Measurements from ENCODE around the gene S100A9. TPM values are rescaled to one million over a fixed set of nuclear protein-coding genes. Genes with fewer than 3 reads are reported as not detected.

Gene S100A9
- total RNA-seq, 2 experiments from 2014 or later = 4.5 to 4.8 TPM

- POLR2A ChIA-PET = no interaction called here
- no peaks in the 10 kb centered on the region for H3K9me3 Mint-ChIP-seq
- ATAC-seq (ENCODE audit: low read depth) = no peak
Observed at GRCh38 chr1:153372571-153372970, 14.9 kb downstream of the S100A9 start.

GRCh38 chr1:153374071-153374470, 16.4 kb downstream of the S100A9 start:
- no peak for ATAC-seq (ENCODE audit: low read depth)
- H3K4me1 Mint-ChIP-seq = no peaks in the 10 kb centered on the region
- no peak for DNase-seq
- no peak overlapping the region for H3K4me3 Mint-ChIP-seq
- H3K36me3 Mint-ChIP-seq = no peaks in the 10 kb centered on the region
- no peak overlapping the region for H3K27ac Mint-ChIP-seq
- H3K9me3 Mint-ChIP-seq = no peaks in the 10 kb centered on the region
- peaks cover 23% of the 10 kb centered on the region for H3K27me3 Mint-ChIP-seq
- POLR2A ChIA-PET = no interaction called here

More at GRCh38 chr1:153372571-153372970, 14.9 kb downstream of the S100A9 start:
- no peak for DNase-seq
- Mint-ChIP-seq H3K27me3 (peaks cover 16% of the 10 kb centered on the region), H3K4me3 (no peak overlapping the region), H3K27ac (no peak overlapping the region), H3K4me1 (no peaks in the 10 kb centered on the region), H3K36me3 (no peaks in the 10 kb centered on the region)

GRCh38 chr1:153375511-153375910, 17.9 kb downstream of the S100A9 start, which contains the start of gene S100A12:
S100A12 (minus strand) TSS chr1:153375621; CDS start chr1:153374592, 1,029 bp downstream.
- Mint-ChIP-seq H3K9me3 (peaks cover 2% of the 10 kb centered on the region), H3K27me3 (peaks cover 25% of the 10 kb centered on the region), H3K36me3 (no peaks in the 10 kb centered on the region), H3K27ac (no peak within 1 kb of the TSS), H3K4me3 (no peak within 1 kb of the TSS), H3K4me1 (no peaks in the 10 kb centered on the region)
- POLR2A ChIA-PET = no interaction called here
- ATAC-seq (ENCODE audit: low read depth) = no peak
- no peak for DNase-seq

- DNase-seq (no peak), ATAC-seq (ENCODE audit: low read depth) (no peak)
- Mint-ChIP-seq H3K27ac (no peak overlapping the region), H3K27me3 (peaks cover 31% of the 10 kb centered on the region), H3K4me1 (no peaks in the 10 kb centered on the region), H3K36me3 (no peaks in the 10 kb centered on the region), H3K9me3 (peaks cover 3% of the 10 kb centered on the region), H3K4me3 (no peak overlapping the region)
- POLR2A ChIA-PET = no interaction called here
Observed at GRCh38 chr1:153379591-153379990, 21.9 kb downstream of the S100A9 start.

- no peaks in the 10 kb centered on the region for H3K36me3 Mint-ChIP-seq
- DNase-seq (no peak), ATAC-seq (ENCODE audit: low read depth) (no peak)
- no peaks in the 10 kb centered on the region for H3K4me1 Mint-ChIP-seq
- peaks cover 3% of the 10 kb centered on the region for H3K9me3 Mint-ChIP-seq
- no peak overlapping the region for H3K27ac Mint-ChIP-seq
- POLR2A ChIA-PET = no interaction called here
- no peak overlapping the region for H3K4me3 Mint-ChIP-seq
- H3K27me3 Mint-ChIP-seq = peaks cover 31% of the 10 kb centered on the region
Observed at GRCh38 chr1:153380711-153381110, 23.1 kb downstream of the S100A9 start.

GRCh38 chr1:153384958-153385580, 27.4 kb downstream of the S100A9 start:
- ATAC-seq (ENCODE audit: low read depth) = no peak
- peaks cover 5% of the 10 kb centered on the region for H3K4me1 Mint-ChIP-seq
- POLR2A ChIA-PET = no interaction called here
- H3K27me3 Mint-ChIP-seq = peaks cover 20% of the 10 kb centered on the region
- H3K27ac Mint-ChIP-seq = no peak overlapping the region
- no peak overlapping the region for H3K4me3 Mint-ChIP-seq
- peaks cover 1% of the 10 kb centered on the region for H3K9me3 Mint-ChIP-seq
- DNase-seq = no peak
- no peaks in the 10 kb centered on the region for H3K36me3 Mint-ChIP-seq

GRCh38 chr1:153386500-153386901, 28.8 kb downstream of the S100A9 start:
- DNase-seq = no peak
- H3K36me3 Mint-ChIP-seq = no peaks in the 10 kb centered on the region
- peaks cover 5% of the 10 kb centered on the region for H3K4me1 Mint-ChIP-seq
- no peak overlapping the region for H3K4me3 Mint-ChIP-seq
- peaks cover 22% of the 10 kb centered on the region for H3K27me3 Mint-ChIP-seq
- ATAC-seq (ENCODE audit: low read depth) = no peak
- POLR2A ChIA-PET = no interaction called here
- H3K27ac Mint-ChIP-seq = no peak overlapping the region
- H3K9me3 Mint-ChIP-seq = no peaks in the 10 kb centered on the region

GRCh38 chr1:153387001-153387400, 29.3 kb downstream of the S100A9 start:
- POLR2A ChIA-PET = no interaction called here
- Mint-ChIP-seq H3K4me3 (no peak overlapping the region), H3K4me1 (peaks cover 5% of the 10 kb centered on the region), H3K9me3 (no peaks in the 10 kb centered on the region), H3K36me3 (no peaks in the 10 kb centered on the region), H3K27ac (no peak overlapping the region), H3K27me3 (peaks cover 19% of the 10 kb centered on the region)
- DNase-seq (no peak), ATAC-seq (ENCODE audit: low read depth) (no peak)

- H3K36me3 Mint-ChIP-seq = no peaks in the 10 kb centered on the region
- POLR2A ChIA-PET = no interaction called here
- no peak for ATAC-seq (ENCODE audit: low read depth)
- H3K27ac Mint-ChIP-seq = no peak overlapping the region
- H3K4me1 Mint-ChIP-seq = peaks cover 5% of the 10 kb centered on the region
- no peaks in the 10 kb centered on the region for H3K9me3 Mint-ChIP-seq
- H3K27me3 Mint-ChIP-seq = peaks cover 11% of the 10 kb centered on the region
- H3K4me3 Mint-ChIP-seq = no peak overlapping the region
- no peak for DNase-seq
Observed at GRCh38 chr1:153387785-153388184, 30.1 kb downstream of the S100A9 start.

- Mint-ChIP-seq H3K9me3 (no peaks in the 10 kb centered on the region), H3K27ac (no peak overlapping the region), H3K27me3 (peaks cover 9% of the 10 kb centered on the region), H3K4me1 (peaks cover 5% of the 10 kb centered on the region), H3K36me3 (no peaks in the 10 kb centered on the region), H3K4me3 (no peak overlapping the region)
- POLR2A ChIA-PET = no interaction called here
- no peak for DNase-seq
- no peak for ATAC-seq (ENCODE audit: low read depth)
Observed at GRCh38 chr1:153389401-153389800, 31.7 kb downstream of the S100A9 start.

- peaks cover 5% of the 10 kb centered on the region for H3K4me1 Mint-ChIP-seq
- POLR2A ChIA-PET = no interaction called here
- ATAC-seq (ENCODE audit: low read depth) (no peak), DNase-seq (no peak)
- no peak overlapping the region for H3K4me3 Mint-ChIP-seq
- H3K27me3 Mint-ChIP-seq = peaks cover 9% of the 10 kb centered on the region
- H3K27ac Mint-ChIP-seq = no peak overlapping the region
- no peaks in the 10 kb centered on the region for H3K9me3 Mint-ChIP-seq
- no peaks in the 10 kb centered on the region for H3K36me3 Mint-ChIP-seq
Observed at GRCh38 chr1:153389973-153390879, 32.6 kb downstream of the S100A9 start.

GRCh38 chr1:153390938-153391710, 33.5 kb downstream of the S100A9 start, which contains the start of gene S100A8:
S100A8 (minus strand) TSS chr1:153391073; CDS start chr1:153390535, 538 bp downstream.
- Mint-ChIP-seq H3K4me3 (no peak within 1 kb of the TSS), H3K27me3 (peaks cover 15% of the 10 kb centered on the region), H3K9me3 (no peaks in the 10 kb centered on the region), H3K4me1 (peaks cover 3% of the 10 kb centered on the region), H3K27ac (no peak within 1 kb of the TSS), H3K36me3 (no peaks in the 10 kb centered on the region)
- DNase-seq = no peak
- POLR2A ChIA-PET = no interaction called here
- no peak for ATAC-seq (ENCODE audit: low read depth)

GRCh38 chr1:153392258-153392657, 34.6 kb downstream of the S100A9 start:
- Mint-ChIP-seq H3K4me3 (no peak overlapping the region), H3K27me3 (peaks cover 11% of the 10 kb centered on the region), H3K4me1 (no peaks in the 10 kb centered on the region), H3K36me3 (no peaks in the 10 kb centered on the region), H3K27ac (no peak overlapping the region), H3K9me3 (no peaks in the 10 kb centered on the region)
- DNase-seq = no peak
- ATAC-seq (ENCODE audit: low read depth) = no peak
- POLR2A ChIA-PET = no interaction called here
